Astrocyte of the spinal cord (primary cell): ENCODE results near the gene SV2A.
A peak's percentile ranks its signal among the peaks of the same experiment; 100 is the strongest.

ENCODE experiments used
- DNase-seq: peaks from one replicate; pipeline ENCODE4 v3.0.0; 2011; ENCODE audit warnings: low read depth, low spot score
- H3K4me3 ChIP-seq: 2 replicates; pipeline ENCODE4 v1.5.1; 2011; ENCODE audit warnings: low read depth, mild to moderate bottlenecking, low read length, moderate library complexity
- CTCF ChIP-seq: IDR thresholded peaks from 2 replicates; pipeline ENCODE4 v1.5.1; 2012; ENCODE audit warnings: low read depth, mild to moderate bottlenecking, low read length, inconsistent platforms
- in situ Hi-C: cut with HindIII; loops from 2 replicates; pipeline ENCODE4 v1.10.0; 2017; ENCODE audit warnings: low sequenced_read_pairs

SV2A gene

GRCh38 chr1:149917571-149918144 is at the start of gene SV2A:
Gene SV2A (minus strand): TSS chr1:149917844. CDS start chr1:149913840, 4,004 bp downstream.
- DNase-seq, result peak; percentile 61
- no peak for TF ChIP-seq CTCF
- in situ Hi-C loops, result no loop called here
- peak within 1 kb of the TSS; percentile 75 for H3K4me3 ChIP-seq

- H3K4me3 ChIP-seq, result no peak overlapping the region
- no peak for TF ChIP-seq CTCF
- DNase-seq, result no peak
- in situ Hi-C loops, result no loop called here
Measured at GRCh38 chr1:149967041-149967440, 49.4 kb upstream of the SV2A start.

- no peak overlapping the region for H3K4me3 ChIP-seq
- DNase-seq, result no peak
- TF ChIP-seq CTCF, result no peak
- in situ Hi-C loops, result no loop called here
Measured at GRCh38 chr1:149966405-149966804, 48.8 kb upstream of the SV2A start.

GRCh38 chr1:149965440-149965839 is 47.8 kb upstream of the SV2A start:
- H3K4me3 ChIP-seq, result no peak overlapping the region
- in situ Hi-C loops, result no loop called here
- TF ChIP-seq CTCF, result no peak
- DNase-seq, result no peak

- DNase-seq, result no peak
- TF ChIP-seq CTCF, result no peak
- in situ Hi-C loops, result no loop called here
- no peak overlapping the region for H3K4me3 ChIP-seq
Measured at GRCh38 chr1:149963358-149963757, 45.7 kb upstream of the SV2A start.

GRCh38 chr1:149962736-149963135 is 45.1 kb upstream of the SV2A start:
- no peak overlapping the region for H3K4me3 ChIP-seq
- in situ Hi-C loops, result no loop called here
- no peak for DNase-seq
- no peak for TF ChIP-seq CTCF
